ENCODE data around the gene SLC9B2. TPM values are rescaled to one million over a fixed set of nuclear protein-coding genes. Genes with fewer than 3 reads are reported as not detected.

SLC9B2 gene
- 3.4 and 3.9 TPM in 2 replicates for total RNA-seq (2014; rRNA removed; shearing (Covaris generic))

- DNase-seq (ENCODE audit: low spot score) = peak; percentile 16
These were observed at the start of gene SLC9B2 for GRCh38 chr4:103076747-103077347. TSS of gene SLC9B2 (minus strand) at chr4:103076761. CDS start at chr4:103067550, 9,211 bp downstream.

DNA sequence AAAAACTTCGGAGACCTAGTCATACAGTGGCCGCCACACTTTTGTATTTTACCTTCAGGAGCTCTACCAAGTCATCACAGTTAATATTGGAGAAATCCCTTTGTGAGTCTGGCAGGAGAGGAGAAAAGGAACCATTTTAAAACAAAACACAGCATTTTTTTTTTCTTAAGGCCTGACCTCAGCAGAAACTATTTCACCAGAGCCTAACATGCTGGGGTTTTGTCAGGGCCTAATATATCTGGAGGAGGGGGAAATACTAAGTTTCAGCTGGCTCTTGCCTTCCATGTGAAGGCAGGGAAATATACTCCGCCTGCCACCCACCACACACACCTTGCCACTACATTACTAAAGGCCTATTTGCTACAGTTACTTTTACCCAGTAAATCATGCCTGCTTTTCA, 49.6 kb upstream of the SLC9B2 start:
- DNase-seq (ENCODE audit: low spot score) = no peak

- no peak for DNase-seq (ENCODE audit: low spot score)
These were observed 46.6 kb upstream of the SLC9B2 start for GRCh38 chr4:103123114-103123513.

DNA sequence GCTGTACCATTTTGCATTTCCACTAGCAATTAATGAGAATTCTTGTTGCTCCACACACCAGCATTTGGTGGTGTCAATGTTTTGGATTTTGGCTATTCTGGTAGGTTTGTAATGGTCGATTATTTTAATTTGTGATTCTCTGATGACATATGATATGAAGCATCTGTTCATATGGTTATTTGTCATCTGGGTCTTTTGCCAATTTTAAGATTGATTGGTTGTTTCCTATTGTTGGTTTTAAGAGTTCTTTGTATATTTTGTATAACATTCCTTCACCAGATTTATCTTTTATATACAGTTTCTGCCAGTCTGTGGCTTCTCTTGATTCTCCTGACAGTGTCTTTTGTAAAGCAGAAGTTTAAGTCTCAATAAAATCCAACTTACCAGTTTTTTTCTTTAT, 41.6 kb upstream of the SLC9B2 start:
- no peak for DNase-seq (ENCODE audit: low spot score)

GRCh38 chr4:103111598-103111997, 35.0 kb upstream of the SLC9B2 start:
- DNase-seq (ENCODE audit: low spot score) = no peak

DNA sequence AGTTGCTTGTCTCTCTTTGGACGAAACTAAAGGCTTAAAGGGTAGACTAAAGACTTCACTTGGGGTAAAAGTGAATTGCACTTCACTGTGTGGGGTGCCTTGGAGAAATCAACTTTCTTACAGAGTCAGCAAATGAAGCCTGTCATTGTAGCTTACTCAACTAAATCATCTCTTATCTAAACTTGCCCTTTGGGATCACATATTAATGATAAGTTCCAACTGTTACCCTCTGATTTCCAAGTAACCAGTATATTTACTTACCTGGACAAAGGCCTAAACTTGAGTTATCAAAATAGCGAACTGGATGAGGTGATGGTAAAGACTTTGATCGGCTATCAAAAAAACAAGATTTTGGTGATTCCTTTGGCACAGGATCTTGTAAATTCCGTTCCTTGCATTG, 32.0 kb upstream of the SLC9B2 start:
- no peak for DNase-seq (ENCODE audit: low spot score)

DNA sequence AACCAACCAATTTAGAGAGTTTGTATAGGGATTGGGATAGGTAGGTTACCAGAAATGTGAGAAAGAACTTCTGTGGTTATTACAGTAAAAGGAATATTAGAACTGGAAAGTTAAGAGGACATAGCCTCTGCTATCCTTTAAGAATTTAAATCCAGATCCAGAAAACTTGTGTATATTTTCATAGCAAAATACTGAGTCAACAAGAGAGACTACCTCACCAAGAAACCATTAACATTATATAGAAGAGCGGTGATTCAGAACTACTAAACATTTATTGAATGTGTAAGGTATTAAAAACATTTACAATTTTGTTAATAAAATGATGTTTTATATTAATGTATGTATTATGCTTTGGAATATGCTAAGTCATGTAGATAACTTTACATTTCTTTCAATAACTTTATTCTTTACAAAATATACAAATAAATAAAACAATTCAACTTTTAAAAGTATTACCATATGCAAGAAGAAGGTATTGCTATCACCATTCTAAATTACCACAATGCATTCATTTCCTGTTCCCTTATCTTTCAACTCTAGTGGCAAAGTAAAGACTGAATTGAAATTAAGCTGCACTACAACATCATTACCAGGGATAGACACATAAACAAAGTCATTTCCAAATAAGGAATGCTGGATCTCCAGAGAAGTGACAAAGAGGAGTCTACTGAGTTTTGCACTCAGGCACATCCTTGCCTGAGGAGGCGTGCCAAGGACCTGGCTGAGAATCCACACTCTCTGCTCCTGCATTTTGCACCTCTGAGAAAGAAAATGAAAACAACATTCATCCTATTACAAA, 29.2 kb upstream of the SLC9B2 start:
- no peak for DNase-seq (ENCODE audit: low spot score)

DNA sequence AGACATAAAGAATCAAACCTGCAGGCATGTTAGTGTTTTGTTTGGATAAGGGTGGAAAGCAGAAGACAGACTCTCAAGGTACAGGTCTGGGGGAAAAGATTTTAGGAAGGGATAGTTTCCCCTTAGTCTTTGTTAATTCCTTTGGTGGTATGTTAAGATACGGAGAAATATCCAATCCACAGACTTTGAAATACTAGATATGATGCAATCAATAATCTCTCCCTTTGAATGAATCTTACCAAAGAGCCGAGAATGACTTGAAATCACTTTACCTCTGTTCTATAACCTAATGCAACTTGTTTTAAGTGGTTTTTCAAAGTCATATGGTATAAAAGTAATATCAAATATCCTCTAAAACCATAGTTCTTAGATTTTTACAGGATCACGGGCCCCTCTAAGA, 28.3 kb upstream of the SLC9B2 start:
- no peak for DNase-seq (ENCODE audit: low spot score)

GRCh38 chr4:103100691-103101090, 24.1 kb upstream of the SLC9B2 start:
- no peak for DNase-seq (ENCODE audit: low spot score)

DNA sequence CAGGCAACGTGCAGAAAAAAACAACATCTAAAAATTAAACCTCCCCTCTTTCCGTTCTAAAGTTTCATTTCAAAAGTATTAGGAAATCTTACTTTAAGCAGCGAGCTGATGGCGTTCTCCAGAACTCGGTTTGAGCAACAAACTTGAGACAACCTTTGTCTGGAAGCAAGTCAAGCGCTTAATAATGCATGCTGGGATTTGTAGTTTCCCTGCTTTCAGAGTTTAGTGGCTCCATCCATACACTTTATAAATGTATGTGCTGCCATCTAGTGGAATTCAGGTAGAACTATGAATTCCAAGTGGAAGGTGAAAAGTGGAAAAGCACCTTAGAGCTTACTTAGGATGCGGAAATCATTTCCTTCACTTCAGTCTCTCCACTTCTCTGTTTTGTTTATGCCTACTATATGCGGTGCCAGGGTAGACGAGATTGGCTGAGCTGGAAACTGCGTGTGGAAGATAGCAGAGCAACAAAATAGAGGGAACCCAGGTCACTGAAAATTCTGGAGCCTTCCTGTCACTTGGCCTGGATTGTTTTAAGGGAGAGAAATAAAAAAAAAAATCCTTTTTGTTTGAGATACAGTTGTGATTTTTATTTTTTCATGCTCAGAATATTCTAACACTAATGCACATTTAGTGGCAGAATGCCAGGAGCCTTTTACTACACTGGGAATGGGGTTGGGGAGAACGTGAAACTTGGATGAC, 23.3 kb upstream of the SLC9B2 start, which contains the start of gene BDH2:
Gene BDH2, minus strand, starts transcription at position 144 of the 702 bp plus-strand sequence. CDS start 3,580 bp downstream, outside the sequence.
- DNase-seq (ENCODE audit: low spot score) = peak; percentile 92

DNA sequence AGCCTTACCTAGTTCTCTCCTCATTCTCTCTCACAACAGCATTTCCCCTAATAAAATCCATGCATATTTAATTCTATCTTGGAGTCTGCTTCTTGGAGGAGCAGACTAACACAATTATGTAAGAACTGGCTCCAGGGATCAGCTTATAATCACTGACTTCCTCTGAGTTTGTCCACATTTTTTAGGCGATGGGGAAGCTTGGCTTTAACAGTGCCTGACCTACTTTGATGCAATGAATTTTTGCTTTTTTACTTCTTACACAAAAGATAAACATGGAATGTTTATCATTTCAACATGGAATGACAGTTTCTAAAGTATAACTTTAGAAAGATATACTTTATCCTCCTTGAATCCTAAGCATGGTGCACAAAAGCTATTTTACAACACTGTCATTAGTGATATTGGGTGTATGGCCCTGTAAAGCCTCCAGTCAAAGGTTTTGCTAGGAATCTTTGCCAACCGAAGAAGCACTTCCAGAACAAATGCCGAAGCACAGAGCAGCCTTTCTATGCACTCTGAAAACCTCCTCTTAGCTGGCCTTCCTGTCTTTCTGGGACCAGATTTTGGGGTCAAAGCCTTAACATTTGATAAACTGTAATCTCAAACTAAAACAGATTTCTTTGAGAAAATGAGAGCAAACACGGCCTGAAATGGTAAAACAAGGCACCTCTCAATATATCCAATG, 22.3 kb upstream of the SLC9B2 start:
- no peak for DNase-seq (ENCODE audit: low spot score)

DNA sequence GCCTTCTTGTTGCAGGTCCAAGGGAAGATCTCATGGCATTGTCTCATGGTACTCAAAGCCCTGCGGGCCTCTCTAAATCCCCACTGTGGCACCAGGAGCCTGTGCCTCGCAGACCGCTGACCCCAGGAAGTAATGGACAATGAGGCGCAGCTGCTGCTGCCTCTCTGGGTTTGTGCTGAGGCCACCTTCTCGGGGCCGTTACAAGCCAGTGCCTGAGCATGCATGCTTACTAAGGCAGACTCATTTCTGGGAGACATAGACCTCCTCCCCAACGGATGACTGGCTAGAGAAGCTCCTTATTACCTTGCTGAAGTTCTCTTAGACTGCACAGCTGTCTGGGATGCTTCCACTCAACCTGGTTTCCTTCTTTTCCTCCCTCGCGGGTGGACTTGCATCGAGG, 21.8 kb upstream of the SLC9B2 start:
- DNase-seq (ENCODE audit: low spot score) = no peak

DNA sequence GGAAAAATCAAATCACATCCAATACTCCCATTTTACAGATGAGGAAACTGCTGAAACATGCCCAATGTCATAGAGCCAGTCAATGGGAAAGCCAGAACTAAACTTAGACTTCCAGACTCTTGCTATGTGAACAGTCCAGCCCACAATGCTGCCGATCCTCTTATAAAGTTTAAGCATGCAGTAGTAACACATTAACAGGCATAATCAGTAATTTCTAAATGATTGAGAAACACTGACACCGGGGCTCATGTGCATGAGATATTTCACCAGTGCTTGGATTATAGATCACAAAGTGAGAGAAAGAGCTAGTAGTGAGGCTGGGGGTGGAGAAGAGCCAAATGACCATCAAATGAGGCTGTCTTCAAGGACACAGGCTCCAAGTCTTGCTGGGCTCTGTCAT, 20.6 kb upstream of the SLC9B2 start:
- no peak for DNase-seq (ENCODE audit: low spot score)

GRCh38 chr4:103095080-103095479, 18.5 kb upstream of the SLC9B2 start:
- no peak for DNase-seq (ENCODE audit: low spot score)

DNA sequence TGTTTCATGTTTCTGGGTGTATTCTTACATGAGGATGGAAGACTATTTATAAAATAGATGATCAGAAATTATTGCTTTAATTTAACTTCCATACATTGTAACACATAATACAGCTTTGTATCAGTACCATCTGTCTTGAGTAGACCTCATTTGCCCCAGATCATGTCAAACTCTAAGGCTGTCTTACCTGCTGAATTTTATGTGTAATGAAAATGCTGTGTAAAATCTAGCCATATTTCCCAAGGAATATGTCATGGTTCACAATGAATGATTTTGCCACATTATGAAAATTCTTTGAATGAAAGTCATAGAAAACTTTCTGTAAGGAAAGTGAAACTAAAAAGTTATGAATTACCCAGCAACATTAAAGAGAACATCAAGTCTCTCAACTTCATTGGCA, 15.7 kb upstream of the SLC9B2 start:
- DNase-seq (ENCODE audit: low spot score) = no peak

GRCh38 chr4:103091601-103092223, 15.2 kb upstream of the SLC9B2 start:
- DNase-seq (ENCODE audit: low spot score) = peak; percentile 75

GRCh38 chr4:103089481-103089880, 12.9 kb upstream of the SLC9B2 start:
- no peak for DNase-seq (ENCODE audit: low spot score)

DNA sequence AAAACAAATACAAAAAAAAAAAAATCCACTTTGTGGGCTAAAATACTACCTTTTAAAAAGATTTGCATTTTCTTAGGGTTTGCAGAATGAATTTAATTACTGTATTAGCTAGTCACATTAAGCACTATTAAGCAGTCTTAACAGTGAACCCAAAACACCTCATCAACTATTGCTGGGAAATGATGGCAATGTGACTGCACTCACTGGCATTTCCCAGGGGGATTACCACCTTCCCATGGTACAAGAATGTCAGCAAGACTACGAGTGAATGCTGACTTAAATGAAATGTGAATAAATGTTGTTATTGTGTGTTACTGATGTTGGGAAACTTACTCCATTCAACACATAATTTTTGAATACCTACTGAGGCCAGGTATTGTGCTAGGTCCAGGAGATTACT, 10.0 kb upstream of the SLC9B2 start:
- no peak for DNase-seq (ENCODE audit: low spot score)

DNA sequence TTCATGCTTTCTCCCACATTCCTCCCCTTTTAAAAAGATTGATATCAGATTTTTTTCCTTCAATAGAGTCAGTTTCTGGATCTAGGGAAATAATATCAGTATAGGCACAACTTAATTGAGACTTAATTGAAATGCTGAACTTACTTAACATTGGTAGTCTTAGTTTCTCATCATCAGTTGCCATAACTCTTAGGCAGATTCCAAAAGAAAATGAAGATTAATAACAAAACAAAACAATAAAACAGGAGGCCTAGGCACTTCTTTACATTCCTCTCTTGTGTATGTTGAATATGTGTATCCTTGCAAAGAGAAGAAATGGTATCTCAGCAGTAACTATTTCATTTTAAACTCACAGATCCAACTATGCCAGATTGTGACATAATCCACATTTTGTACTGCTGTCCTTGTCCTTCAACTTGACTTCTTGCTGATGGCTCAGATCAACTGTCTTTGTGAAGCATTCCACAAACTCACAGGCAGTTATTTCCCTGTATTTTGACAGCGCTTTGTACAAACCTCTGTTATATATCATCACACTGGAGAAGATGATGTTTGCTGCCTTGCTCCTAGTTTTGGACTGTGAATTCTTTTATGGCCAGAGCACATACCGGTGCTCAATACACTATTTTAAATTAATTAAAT, 9.1 kb upstream of the SLC9B2 start:
- no peak for DNase-seq (ENCODE audit: low spot score)

- DNase-seq (ENCODE audit: low spot score) = no peak
These were observed 3.1 kb upstream of the SLC9B2 start for GRCh38 chr4:103079621-103080020.

All from HT-29 (cell line).